ENCODE data around the gene ZNF543. TPM values are rescaled to one million over a fixed set of nuclear protein-coding genes. Genes with fewer than 3 reads are reported as not detected.

ZNF543 gene
- total RNA-seq, 1 donor: 11.9 TPM

GRCh38 chr19:57279418-57280164 lies 40.7 kb upstream of the ZNF543 start:
- Histone ChIP-seq H3K4me1 (ENCODE audit: insufficient read depth, low read length) (peaks cover 20% of the 10 kb centered on the region), H3K79me2 (ENCODE audit: insufficient read depth, low read length) (peaks cover 44% of the 10 kb centered on the region), H3K9me3 (ENCODE audit: low read depth, low read length) (no peaks in the 10 kb centered on the region), H3K36me3 (ENCODE audit: insufficient read depth, low read length) (peaks cover 10% of the 10 kb centered on the region), H3K27me3 (ENCODE audit: insufficient read depth, low read length) (no peaks in the 10 kb centered on the region), H3K4me2 (ENCODE audit: insufficient read depth, low read length) (peak overlapping the region; percentile 97), H2AFZ (ENCODE audit: low read length) (peak overlapping the region; percentile 85), H3K4me3 (ENCODE audit: insufficient read depth, low read length) (peak overlapping the region; percentile 80), H3K27ac (ENCODE audit: low read depth, low read length) (peak overlapping the region; percentile 99), H4K20me1 (ENCODE audit: insufficient read depth, low read length) (peaks cover 20% of the 10 kb centered on the region)
- TF ChIP-seq CTCF (IDR thresholded peaks at IDR 0.05; ENCODE audit: extremely low read depth, low read depth, low read length): peak; percentile 37
- peak; percentile 94 for DNase-seq (ENCODE audit: insufficient read length, low spot score, missing footprints)

- Histone ChIP-seq H3K9me3 (ENCODE audit: low read depth, low read length) (no peaks in the 10 kb centered on the region), H4K20me1 (ENCODE audit: insufficient read depth, low read length) (peaks cover 20% of the 10 kb centered on the region), H2AFZ (ENCODE audit: low read length) (peak within 1 kb of the TSS; percentile 85), H3K27ac (ENCODE audit: low read depth, low read length) (peak within 1 kb of the TSS; percentile 99), H3K36me3 (ENCODE audit: insufficient read depth, low read length) (peaks cover 17% of the 10 kb centered on the region), H3K79me2 (ENCODE audit: insufficient read depth, low read length) (peaks cover 52% of the 10 kb centered on the region), H3K4me3 (ENCODE audit: insufficient read depth, low read length) (peak within 1 kb of the TSS; percentile 80), H3K4me2 (ENCODE audit: insufficient read depth, low read length) (peak within 1 kb of the TSS; percentile 97), H3K27me3 (ENCODE audit: insufficient read depth, low read length) (no peaks in the 10 kb centered on the region), H3K4me1 (ENCODE audit: insufficient read depth, low read length) (peaks cover 20% of the 10 kb centered on the region)
- no peak for TF ChIP-seq CTCF (IDR thresholded peaks at IDR 0.05; ENCODE audit: extremely low read depth, low read depth, low read length)
- DNase-seq (ENCODE audit: insufficient read length, low spot score, missing footprints): peak; percentile 97
Measured at GRCh38 chr19:57280165-57280961, 39.9 kb upstream of the ZNF543 start, which contains the start of gene ZNF460. Gene ZNF460, plus strand, starts transcription at chr19:57280485. Its CDS starts 322 bp downstream, at chr19:57280807.

GRCh38 chr19:57280962-57281400 lies 39.3 kb upstream of the ZNF543 start:
- Histone ChIP-seq H3K27me3 (ENCODE audit: insufficient read depth, low read length) (no peaks in the 10 kb centered on the region), H3K9me3 (ENCODE audit: low read depth, low read length) (no peaks in the 10 kb centered on the region), H2AFZ (ENCODE audit: low read length) (peak overlapping the region; percentile 70), H3K27ac (ENCODE audit: low read depth, low read length) (peak overlapping the region; percentile 99), H3K4me3 (ENCODE audit: insufficient read depth, low read length) (peak overlapping the region; percentile 80), H3K4me2 (ENCODE audit: insufficient read depth, low read length) (peak overlapping the region; percentile 97), H3K4me1 (ENCODE audit: insufficient read depth, low read length) (peaks cover 20% of the 10 kb centered on the region), H3K79me2 (ENCODE audit: insufficient read depth, low read length) (peaks cover 58% of the 10 kb centered on the region), H4K20me1 (ENCODE audit: insufficient read depth, low read length) (peaks cover 20% of the 10 kb centered on the region), H3K36me3 (ENCODE audit: insufficient read depth, low read length) (peaks cover 23% of the 10 kb centered on the region)
- TF ChIP-seq CTCF (IDR thresholded peaks at IDR 0.05; ENCODE audit: extremely low read depth, low read depth, low read length): no peak
- peak; percentile 61 for DNase-seq (ENCODE audit: insufficient read length, low spot score, missing footprints)

Data from osteoblast (primary cell).